HS-27A (cell line): ENCODE results near the gene INSRR.
A peak's percentile ranks its signal among the peaks of the same experiment; 100 is the strongest.

Experiments
- DNase-seq: peaks from one replicate; pipeline ENCODE4 v3.0.0-alpha.2; 2012; ENCODE audit warnings: low read depth, missing footprints

INSRR gene

DNA sequence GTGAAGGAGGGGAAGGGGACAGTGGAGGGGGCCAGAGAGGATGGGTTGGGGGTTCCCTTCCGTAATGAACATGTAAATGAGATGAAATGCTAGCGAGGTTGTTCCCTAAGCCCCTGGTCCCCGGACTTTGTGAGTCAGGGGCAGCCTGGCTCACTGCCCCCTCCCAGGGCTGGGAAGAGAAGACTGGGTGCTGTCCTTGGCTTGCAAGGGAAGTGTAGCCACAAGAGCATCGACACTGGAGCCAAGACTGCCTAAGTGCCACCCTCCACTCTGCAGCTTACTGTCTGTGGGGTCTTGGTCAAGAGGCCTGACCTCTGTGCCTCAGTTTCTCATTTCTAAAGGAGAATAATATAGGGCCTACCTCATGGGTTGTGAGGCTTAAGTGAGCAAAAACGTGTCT is 35.1 kb upstream of the INSRR start:
- no peak for DNase-seq

DNA sequence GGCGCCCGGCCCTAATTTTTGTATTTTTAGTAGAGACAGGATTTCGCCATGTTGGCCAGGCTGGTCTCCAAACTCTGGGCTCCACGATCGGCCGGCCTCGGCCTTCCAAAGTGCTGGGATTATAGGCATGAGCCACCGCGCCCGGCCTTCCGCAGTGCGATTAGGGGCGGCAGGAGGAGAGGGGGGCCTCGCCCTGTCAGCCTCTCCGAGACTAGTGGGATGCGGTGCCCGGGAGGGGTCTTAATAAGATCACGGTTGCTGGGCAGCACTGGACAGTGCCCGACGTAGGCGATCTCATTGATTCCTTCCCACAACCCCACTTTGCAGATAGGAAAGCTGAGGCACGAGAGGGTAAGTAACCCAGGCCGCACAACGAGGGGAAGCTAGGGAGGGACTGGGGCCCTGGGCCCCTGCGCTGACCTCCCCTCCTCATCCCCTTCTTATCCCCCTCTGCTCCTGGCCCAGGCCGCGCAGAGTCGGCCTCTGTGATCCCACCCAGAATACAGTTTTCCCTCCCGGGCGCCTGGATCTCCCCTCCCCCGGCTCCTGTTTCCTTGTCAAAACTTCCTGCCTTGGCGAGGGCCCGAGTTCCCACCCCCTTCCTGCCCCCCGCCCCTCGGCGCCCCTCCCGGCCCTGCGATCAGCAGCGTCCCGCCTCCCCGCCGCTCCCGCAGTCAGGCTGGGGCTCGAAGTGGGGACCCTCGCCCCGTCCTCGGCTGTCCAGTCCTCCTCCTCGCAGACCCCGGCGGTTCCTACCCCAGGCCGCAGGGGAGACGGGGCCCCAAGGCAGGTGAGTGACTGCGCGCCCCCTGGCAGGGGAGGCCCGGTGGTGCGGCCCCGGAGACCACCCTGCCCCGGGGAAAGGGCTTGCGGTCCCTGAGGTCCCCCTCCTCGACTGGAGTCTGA is 34.4 kb upstream of the INSRR start, which contains the start of gene PEAR1:
PEAR1 (plus strand) TSS at position 671 of the 906 bp plus-strand sequence. CDS start 10,209 bp downstream, outside the sequence.
- no peak for DNase-seq

DNA sequence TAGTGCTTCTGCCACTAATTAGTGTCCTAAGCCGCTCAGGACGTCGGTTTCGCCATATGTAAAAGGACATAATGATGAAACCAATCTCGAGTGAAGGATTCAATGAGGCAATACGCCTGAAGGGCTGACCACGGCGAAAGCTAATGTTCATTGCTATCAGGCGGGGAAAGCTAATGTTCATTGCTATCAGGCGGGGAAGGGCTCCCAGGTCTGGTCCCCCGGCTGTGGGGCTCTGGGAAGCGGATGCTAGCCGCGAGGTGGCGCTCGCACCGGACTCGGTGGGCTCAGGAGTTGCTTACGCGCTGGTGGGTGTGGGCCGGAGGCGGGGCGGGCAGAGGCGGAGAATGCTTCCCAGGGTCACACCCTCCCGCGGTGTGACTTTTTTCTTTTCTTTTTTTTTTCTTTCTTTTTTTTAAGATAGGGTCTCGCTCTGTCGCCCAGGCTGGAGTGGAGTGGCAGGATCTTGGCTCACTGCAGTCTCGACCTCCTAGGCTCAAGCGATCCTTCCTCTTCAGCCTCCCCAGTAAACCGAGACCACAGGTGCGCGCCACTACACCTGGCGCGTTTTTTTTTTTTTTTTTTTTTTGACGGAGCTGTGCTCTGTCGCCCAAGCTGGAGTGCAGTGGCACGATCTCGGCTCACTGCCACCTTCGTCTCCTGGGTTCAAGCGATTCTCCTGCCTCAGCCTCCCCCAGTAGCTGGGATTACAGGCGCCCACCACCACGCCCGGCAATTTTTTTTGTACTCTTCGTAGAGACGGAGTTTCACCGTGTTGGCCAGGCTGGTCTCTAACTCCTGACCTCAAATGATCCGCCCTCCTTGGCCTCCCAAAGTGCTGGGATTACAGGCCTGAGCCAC is 33.5 kb upstream of the INSRR start:
- DNase-seq, result peak; percentile 47

DNA sequence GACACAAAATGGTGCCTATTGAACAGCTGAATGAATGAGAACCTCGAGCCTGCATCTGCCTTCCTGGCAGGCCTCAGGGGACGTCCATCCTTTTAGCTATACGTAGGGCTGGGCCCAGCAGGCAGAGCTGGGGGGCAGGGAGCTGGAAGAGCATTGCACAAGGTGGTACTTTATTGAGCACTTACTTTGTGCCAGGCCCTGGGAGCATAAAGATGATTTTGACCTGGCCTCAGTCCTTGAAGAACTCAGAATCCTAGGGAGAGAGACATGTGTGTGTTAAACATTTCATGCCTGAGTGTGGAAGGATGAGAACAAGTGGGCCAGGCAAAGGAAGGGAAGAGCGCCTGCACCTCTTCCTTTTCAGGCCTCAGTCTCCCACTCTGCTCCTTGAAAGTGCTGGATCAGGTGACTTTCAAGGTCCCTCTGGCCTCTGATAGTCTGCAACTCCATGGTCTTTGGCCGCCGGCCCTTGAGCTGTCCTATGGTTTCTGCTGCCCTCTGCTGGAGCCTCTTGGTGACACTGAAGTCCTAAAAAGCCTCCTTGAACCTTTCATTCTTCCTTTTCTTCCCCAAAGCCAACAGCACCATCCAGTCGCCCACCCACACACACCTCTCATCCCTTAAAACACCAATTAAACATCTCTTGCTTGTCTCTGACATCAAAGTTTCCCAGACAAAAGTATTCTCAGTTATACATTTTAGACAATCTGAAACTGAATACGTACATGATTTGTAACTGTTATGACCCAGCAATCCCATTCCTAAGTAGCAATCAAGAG is 31.1 kb upstream of the INSRR start:
- peak; percentile 57 for DNase-seq

DNA sequence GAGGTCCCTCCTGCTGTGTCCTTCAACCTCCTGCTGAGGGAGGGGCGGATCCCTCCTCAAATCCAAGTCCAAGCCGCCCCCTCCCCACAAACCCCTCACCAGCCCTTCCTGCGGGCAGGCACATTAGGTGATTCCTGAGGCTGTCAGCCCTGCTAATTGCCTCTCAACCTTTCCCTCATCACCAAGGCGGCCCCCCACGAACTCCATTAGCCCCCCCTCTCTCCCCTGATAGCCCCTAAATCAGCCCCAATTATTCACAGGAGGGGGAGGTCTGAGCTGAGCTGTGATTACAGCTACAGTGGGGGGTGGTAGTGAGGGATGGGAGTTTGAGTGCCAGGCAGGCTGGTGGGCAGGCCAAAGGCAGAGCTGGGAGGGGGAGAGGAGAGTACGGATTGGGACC is 28.8 kb upstream of the INSRR start:
- no peak for DNase-seq

DNA sequence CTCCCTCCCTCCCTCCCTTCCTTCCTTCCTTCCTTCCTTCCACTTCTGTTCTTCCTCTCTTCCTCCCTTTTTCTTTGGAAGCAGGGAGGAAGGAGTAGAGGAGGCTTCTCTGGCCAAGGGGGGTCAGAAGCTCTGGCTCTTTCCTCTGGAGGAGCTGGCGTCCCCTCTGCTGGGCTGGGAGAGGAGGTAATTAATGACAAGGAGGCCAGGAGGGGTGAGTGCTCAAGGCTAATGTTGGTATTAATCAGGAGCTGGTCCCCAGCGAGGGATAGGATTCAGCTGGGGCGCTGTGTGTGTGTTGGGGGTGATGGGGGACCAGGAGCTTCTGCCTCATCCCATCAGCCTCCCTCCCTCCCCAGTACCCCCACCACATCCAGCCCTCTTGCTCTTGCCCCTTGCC is 28.4 kb upstream of the INSRR start:
- no peak for DNase-seq

DNA sequence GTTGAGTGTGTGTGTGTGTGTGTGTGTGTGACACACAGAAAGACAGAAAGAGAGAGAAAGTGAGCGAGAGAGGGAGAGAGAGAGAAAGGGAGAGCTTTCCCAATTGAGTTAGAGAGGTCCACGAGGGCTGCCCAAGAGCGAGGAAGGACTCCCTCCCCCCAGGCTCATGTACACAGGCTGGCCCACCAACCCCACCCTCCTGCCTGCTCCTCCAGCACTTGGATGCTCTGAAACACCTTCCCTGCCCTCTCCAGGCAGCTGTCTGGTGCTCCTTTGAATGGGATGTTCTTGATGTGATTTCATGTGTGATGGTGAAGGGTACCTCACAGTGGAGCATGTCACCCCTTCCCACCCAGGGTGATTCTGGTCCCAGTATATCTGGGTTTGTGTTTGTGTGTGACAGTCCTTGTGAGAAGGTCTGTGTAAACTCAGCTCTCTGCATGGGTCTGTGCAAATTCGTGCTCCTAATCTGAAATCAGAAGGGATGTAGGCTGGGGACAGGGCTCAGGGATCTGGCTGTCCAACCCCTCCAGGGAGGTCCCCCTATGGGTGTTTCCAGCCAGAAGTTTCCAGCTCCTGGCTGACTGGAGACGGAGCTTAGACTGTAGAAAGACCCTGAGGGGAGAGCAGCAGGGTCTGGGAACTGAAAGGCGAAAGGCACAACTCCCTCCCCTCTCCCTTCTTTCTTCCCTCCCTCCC is 27.8 kb upstream of the INSRR start:
- no peak for DNase-seq

DNA sequence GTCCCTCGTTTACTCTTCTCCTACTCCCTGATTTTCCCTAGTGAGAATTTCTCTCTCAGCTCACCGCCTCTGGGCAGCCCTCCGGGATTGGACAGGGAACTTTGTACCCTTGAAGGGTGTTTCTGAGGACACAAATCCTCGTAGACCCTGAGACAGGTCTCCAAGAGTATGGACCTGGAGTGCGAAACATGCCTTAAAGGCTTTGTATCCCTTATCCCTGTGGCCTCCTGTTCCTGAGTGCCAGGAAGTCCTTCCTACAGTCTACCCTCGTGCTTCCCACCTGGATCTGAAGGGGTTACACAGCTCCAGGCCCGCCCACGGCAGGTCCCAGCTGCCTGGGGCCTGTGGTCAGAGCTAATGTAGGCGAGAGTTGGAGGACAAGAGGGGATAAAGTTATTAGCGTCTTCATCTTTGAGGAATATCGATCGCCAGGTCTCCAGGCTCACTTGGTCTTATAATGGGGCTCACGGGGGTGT is 27.0 kb upstream of the INSRR start:
- DNase-seq, result no peak

DNA sequence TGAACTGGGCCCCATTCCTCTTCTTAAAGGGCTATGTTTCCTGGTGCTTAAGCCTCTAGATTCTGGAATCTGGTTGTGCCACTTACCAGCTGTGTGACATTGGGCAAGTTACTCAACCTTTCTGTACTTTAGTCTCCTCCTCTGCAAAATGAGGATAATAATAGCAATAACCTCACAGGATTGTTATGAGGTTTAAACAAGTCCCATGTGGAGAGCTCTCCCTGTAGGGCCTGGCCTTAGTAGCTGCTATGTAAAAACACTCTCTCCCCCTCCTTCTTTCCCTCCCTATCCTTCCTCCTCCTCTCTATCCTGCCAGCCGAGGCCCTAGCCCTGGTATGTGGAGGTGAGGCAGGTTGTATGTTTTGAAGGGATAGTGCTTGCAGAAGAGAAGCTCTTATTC is 26.4 kb upstream of the INSRR start:
- DNase-seq, result no peak

DNA sequence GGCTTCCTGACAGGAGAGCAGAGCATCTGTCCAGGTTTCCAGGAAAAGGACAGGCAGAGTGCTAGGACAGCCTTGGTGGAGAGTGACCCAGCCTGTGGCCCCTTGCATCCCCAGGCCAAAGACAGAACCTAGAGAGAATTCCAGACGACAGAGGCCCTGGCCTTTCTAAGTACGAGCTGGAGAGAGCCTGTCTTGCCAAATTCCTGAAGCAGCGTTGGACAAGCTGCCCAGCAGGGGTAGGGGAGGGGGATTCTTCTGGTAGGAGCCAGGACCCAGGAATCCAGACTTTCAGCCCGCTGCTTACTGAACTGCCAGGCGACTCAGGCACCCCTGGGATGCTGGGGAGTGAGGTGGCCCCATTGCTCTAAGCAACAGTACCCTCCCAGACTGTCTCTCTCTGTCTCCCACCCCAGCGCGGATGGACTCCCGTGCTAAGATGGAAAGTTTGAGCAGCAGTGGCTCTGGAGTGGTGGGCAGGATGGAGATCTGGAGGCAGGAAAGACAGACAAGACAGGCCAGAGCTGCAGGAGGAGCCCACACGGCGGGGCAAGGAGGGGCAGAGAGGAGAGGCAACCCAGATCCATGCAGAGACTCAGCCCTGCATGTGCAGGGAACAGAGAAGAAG is 25.8 kb upstream of the INSRR start:
- DNase-seq, result no peak

DNA sequence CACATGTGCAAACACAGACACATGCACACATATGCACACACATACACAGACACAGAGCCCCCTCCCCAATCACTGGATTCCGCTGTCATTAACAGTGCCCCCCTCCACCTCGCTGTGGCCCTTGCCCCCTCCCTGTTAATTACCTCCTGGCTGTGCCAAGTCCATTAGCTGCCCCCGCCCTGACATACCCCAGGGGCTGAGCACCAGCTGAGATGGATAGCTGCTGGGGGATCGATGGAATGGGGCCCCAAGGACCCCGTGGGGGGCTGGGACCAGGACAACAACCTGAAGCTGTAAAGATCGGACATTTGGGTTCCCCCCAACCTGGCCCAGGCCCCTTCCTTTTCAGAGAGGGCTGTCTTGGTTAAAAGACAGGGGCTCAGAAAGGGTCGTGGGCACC is 25.0 kb upstream of the INSRR start:
- DNase-seq, result no peak

DNA sequence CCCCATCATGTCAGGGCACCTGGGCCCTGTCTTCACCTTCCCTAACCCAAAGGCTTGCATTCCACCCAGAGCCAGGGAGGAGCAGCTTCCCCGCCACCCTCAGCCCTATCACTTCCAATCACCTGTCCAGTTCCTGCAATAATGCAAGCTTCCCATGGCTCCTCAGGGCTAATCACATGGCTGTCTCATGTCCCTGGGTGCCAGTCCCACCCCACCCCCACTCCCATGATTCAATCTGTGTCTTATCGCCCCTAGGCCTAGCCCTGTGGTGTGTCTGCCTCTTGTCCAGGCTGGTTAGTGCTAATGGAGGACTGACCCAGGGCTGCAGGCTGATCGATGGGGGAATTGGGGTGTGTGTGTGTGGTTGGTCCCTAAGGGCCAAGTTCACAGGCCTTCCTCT is 23.6 kb upstream of the INSRR start:
- no peak for DNase-seq

DNA sequence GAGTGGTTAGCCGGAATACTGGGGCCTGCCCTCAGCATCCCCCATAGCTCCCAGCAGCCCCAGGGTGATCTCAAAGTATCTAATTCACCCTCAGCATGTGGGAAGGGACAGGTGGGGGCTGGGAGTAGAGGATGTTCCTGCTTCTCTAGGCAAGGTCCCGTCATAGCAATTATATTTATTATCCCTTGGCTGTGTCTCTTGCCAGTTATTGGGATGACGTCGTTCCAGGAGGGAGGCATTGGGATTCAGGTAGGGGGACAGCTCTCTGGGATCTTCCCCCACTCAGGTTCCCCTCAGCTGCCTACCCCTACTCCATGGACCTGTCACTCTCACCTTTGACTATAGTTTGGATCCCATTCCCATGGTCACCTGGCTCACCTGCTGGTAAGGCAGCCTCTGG is 22.7 kb upstream of the INSRR start:
- no peak for DNase-seq

DNA sequence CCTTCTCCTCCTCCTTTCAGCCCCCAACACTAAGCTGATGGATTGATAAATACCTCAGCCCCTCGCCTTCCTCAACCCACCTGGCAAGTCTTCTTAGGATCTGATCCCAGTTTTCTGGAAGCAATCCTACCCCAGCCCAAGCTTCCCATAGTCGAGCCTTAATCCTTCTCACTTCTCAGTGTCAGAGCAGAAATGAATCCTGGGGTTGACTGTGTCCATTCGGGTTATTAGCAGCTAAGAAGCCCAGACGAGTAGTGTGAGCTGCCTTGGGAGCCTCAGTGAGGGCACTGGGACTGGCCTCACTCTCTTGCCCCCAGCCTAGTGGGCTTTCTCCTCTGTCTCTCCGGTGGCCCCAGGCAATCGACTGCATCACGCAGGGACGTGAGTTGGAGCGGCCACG is 22.2 kb upstream of the INSRR start:
- DNase-seq, result no peak

DNA sequence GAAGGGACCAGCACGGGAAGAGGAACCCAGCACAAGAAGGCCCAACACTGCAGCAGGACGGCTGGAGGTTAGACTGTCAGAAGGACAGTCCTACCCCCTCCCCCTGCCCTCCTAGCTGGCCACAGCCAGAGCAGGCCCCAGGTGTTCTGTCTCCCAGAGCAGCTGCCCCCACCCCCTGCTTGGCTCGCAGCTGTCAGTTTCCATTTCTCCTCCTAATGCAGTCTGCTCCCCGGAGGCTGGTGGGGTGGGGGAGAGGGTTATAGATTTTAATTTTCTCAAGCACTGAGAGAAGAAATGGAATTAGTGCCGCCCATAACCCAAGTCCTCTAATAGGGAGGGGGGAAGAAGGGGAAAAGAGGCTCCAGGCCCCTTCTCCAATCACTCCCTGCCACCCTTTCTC is 21.6 kb upstream of the INSRR start:
- DNase-seq, result no peak

DNA sequence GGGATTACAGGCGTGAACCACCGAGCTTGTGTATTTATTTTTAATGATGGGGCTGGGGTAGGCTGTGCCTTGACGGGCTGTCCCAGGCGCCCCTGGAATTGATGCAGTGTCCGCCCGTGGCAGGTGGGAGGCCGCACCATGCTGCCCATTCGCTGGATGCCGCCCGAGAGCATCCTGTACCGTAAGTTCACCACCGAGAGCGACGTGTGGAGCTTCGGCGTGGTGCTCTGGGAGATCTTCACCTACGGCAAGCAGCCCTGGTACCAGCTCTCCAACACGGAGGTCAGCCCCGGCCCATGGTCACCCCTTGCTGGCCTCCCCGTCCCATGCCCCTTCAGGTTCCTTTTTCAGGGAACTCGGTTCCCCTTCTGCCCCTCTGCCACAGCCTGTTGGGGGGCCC is 21.0 kb upstream of the INSRR start:
- no peak for DNase-seq

DNA sequence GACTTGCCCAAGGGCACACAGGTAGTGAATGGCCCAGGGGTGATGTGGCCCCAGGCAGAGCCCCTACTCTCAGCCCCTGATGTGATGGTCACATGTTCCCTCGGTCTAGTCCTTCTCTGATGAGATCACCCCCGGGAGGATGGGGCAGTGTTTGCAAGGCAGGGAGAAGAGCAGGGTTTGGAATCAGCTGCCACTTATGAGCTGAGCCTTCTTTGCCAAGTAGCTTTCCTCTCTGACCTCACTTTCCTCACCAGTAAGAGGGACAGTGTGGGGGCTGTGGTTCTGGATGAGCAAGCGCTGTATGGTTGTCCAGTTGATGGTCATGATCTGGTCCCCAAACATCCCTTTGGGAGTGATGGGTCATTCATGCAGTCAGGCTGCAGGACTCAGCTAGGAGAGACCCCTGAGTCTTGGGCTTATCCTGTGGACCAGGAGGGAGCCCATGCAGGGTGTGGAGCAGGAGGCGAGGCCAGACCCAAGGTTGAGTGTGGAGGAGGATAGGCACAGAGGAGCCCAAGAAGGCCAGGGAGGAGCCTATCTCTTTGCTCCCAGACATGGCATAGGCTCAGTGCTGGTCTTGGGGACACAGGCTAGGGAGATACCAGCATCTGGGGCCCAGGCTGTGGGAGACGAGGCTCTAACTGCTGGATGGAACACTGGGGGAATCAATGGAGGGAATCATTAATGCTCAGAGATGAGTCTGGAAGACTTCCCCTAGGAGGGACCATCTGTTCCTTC is 18.7 kb upstream of the INSRR start:
- no peak for DNase-seq

DNA sequence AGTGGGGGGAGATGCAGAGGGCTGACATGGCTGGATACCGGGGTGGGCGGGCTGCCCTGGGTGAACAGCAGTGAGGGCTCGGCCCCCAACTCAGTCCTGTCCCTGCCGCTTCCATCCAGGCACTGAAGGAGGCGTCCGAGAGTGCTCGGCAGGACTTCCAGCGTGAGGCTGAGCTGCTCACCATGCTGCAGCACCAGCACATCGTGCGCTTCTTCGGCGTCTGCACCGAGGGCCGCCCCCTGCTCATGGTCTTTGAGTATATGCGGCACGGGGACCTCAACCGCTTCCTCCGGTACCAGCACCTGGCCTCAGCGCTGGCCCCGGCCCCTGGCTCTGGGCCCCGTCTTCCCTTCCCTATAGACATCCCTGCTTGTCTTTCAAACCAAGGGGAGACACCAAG is 17.4 kb upstream of the INSRR start:
- DNase-seq, result no peak

DNA sequence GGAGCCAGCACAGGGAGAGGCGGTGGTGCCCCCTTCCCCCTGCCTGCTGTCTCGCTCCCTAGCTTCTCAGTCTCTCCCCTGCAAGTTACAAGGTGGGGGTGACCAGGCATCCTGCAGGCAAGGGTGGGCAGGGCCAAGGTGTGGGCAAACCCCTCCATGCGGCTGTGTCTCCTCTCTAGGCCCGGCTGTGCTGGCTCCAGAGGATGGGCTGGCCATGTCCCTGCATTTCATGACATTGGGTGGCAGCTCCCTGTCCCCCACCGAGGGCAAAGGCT is 16.4 kb upstream of the INSRR start:
- DNase-seq, result no peak

DNA sequence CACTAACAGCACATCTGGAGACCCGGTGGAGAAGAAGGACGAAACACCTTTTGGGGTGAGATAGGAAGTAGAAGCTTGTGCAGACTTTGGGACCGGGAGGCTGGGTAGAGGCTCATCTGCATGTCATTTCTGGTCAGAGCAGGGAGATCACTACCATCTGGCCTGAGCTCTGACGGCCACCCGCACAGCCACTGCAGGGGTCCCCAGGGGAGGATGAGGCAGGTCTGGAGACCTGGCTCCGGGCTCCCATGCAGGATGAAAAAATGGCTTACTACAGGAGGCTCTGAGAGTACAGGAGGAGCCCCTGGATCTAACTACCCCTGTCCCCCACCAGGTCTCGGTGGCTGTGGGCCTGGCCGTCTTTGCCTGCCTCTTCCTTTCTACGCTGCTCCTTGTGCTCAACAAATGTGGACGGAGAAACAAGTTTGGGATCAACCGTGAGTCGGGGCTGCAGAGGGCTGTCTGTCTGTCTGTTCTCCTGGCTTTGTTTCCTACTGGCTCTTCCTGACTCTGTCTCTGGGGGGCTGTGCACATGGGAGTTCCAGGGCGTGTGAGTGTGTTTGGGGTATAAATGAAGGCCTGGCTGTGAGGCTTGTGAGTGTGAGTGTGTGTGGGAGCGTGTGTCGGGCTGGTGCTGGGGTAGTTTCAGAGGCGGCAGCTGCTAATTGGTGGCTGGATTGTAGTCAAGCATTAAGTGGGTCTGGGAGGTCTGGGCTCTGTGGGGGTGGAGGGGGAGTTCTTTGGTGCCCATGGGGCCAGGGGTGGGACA is 15.8 kb upstream of the INSRR start:
- DNase-seq, result no peak
